Stomach (tissue), 4 donors: Measurements from ENCODE around the gene MFSD12.

ENCODE experiments used
- POLR2A ChIP-seq, 4 donors: fragments of 450-650 bp; IDR thresholded peaks; one replicate each; pipeline ENCODE4 v1.6.1; 2016; ENCODE audit warnings: antibody characterized with exemption in 4 of 4, control low read depth in 2 of 4, mild to moderate bottlenecking in 1 of 4, moderate library complexity in 1 of 4
- TF ChIP-seq, protein P1 (sequence below), 7 experiments: fragments of 450-650 bp in 4 of 7; fragments of 200-600 bp in 3 of 7; sonication (generic) in 3 of 7; IDR thresholded peaks; one replicate each; pipeline ENCODE4 v1.5.1; 2016 to 2019; ENCODE audit warnings: antibody characterized with exemption in 7 of 7, control low read depth in 2 of 7, mild to moderate bottlenecking in 1 of 7

- TF ChIP-seq, protein P1, sequence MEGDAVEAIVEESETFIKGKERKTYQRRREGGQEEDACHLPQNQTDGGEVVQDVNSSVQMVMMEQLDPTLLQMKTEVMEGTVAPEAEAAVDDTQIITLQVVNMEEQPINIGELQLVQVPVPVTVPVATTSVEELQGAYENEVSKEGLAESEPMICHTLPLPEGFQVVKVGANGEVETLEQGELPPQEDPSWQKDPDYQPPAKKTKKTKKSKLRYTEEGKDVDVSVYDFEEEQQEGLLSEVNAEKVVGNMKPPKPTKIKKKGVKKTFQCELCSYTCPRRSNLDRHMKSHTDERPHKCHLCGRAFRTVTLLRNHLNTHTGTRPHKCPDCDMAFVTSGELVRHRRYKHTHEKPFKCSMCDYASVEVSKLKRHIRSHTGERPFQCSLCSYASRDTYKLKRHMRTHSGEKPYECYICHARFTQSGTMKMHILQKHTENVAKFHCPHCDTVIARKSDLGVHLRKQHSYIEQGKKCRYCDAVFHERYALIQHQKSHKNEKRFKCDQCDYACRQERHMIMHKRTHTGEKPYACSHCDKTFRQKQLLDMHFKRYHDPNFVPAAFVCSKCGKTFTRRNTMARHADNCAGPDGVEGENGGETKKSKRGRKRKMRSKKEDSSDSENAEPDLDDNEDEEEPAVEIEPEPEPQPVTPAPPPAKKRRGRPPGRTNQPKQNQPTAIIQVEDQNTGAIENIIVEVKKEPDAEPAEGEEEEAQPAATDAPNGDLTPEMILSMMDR (IDR thresholded peaks at IDR 0.05): no peak
- TF ChIP-seq POLR2A (IDR thresholded peaks at IDR 0.05): no peak
Measured at GRCh38 chr19:3547767-3548282, 9.6 kb downstream of the MFSD12 start.
